WERI-Rb-1 (cell line): ENCODE data around the gene SUSD1.

Experiments used
- DNase-seq: peaks from one replicate; pipeline ENCODE4 v3.0.0-alpha.2; 2020
- H3K27ac ChIP-seq: fragments of 250-450 bp; sonication (Bioruptor Pico); 2 replicates; pipeline ENCODE4 v1.5.1; 2020; ENCODE audit warnings: mild to moderate bottlenecking, moderate library complexity
- H3K27me3 ChIP-seq: fragments of 250-450 bp; sonication (Bioruptor Pico); 2 replicates; pipeline ENCODE4 v1.5.1; 2021; ENCODE audit warnings: mild to moderate bottlenecking, low read depth, moderate library complexity; ENCODE audit not compliant: insufficient read depth, severe bottlenecking
- H3K36me3 ChIP-seq: fragments of 250-450 bp; sonication (Bioruptor Pico); 2 replicates; pipeline ENCODE4 v1.5.1; 2020; ENCODE audit warnings: mild to moderate bottlenecking, moderate library complexity
- H3K4me3 ChIP-seq: 2 replicates; pipeline ENCODE4 v1.5.1; 2011; ENCODE audit warnings: low read depth, mild to moderate bottlenecking, control low read depth, low read length
- H3K9me3 ChIP-seq: fragments of 250-450 bp; sonication (Bioruptor Pico); 2 replicates; pipeline ENCODE4 v1.5.1; 2021; ENCODE audit warnings: mild to moderate bottlenecking, moderate library complexity; ENCODE audit not compliant: severe bottlenecking
- TF ChIP-seq, protein P1 (sequence below): IDR thresholded peaks from 2 replicates; pipeline ENCODE4 v1.5.1; 2011; ENCODE audit warnings: low read depth, mild to moderate bottlenecking, control low read depth, inconsistent platforms, low read length

SUSD1 gene

DNA sequence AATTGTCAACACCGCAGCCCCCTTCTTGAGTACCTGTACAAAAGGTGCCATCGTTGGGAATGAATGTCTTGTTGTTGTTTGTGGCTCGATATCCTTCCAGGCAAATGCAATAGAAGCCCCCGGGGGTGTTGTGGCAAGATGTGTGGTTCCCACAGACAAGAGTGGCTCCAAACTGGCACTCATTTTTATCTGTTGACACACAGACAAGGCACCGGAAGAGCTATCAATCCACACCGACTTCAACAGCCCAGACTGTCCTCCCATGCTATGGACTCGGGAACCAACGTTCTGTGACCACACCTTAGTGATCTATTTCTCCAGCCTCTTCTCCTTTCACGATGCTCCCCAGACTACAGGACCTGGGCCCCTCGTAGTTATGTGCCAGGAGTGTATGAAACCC, 25.9 kb downstream of the SUSD1 start:
- TF ChIP-seq, protein P1, sequence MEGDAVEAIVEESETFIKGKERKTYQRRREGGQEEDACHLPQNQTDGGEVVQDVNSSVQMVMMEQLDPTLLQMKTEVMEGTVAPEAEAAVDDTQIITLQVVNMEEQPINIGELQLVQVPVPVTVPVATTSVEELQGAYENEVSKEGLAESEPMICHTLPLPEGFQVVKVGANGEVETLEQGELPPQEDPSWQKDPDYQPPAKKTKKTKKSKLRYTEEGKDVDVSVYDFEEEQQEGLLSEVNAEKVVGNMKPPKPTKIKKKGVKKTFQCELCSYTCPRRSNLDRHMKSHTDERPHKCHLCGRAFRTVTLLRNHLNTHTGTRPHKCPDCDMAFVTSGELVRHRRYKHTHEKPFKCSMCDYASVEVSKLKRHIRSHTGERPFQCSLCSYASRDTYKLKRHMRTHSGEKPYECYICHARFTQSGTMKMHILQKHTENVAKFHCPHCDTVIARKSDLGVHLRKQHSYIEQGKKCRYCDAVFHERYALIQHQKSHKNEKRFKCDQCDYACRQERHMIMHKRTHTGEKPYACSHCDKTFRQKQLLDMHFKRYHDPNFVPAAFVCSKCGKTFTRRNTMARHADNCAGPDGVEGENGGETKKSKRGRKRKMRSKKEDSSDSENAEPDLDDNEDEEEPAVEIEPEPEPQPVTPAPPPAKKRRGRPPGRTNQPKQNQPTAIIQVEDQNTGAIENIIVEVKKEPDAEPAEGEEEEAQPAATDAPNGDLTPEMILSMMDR = no peak
- DNase-seq = no peak
- Histone ChIP-seq H3K27me3 (no peaks in the 10 kb centered on the region), H3K36me3 (peaks cover 48% of the 10 kb centered on the region), H3K4me3 (no peak overlapping the region), H3K9me3 (no peaks in the 10 kb centered on the region), H3K27ac (no peak overlapping the region)

DNA sequence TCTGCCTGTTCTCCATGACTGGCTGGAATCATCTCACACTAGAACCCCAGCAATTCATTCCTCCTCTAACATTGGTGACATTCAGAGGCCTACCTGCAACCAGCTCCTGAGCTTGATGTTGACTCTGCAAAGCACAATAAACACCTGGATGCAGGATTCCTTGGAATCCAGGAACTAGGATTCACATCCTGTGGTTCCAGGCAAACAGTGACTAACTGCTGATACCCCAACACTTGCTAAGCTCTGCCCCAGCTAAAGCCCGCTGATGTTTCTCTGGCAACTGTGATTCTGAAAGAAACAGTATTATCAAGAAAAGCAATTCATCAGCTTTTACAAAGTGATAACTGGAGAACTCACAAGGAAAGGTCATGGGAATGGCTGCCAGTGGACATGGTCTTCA, 29.2 kb downstream of the SUSD1 start:
- Histone ChIP-seq H3K9me3 (no peaks in the 10 kb centered on the region), H3K4me3 (no peak overlapping the region), H3K27me3 (no peaks in the 10 kb centered on the region), H3K27ac (no peak overlapping the region), H3K36me3 (peaks cover 57% of the 10 kb centered on the region)
- no peak for DNase-seq
- TF ChIP-seq, protein P1 = no peak

DNA sequence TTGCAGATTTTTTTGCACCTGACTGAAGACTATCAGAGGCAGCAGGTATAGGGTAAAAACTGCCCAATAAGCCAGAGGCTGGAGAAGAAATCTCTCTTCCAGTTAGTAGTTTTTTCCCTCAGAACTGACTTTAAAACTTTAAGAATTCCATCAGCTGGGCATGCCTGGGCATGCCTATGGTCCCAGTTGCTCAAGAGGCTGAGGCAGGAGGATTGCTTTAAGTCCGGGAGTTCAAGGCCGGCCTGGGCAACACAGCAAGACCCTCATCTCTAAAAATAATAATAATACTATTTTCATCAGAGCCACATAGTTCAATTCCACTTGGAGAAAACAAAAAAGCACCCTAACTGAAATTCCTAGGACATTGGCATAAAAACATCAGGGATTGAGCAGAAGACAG, 30.3 kb downstream of the SUSD1 start:
- no peak overlapping the region; the same call in 1 of the 2 replicates for H3K27ac ChIP-seq
- no peaks in the 10 kb centered on the region for H3K27me3 ChIP-seq
- TF ChIP-seq, protein P1 = no peak
- no peak for DNase-seq
- no peak overlapping the region for H3K4me3 ChIP-seq
- no peaks in the 10 kb centered on the region for H3K9me3 ChIP-seq
- H3K36me3 ChIP-seq = peaks cover 52% of the 10 kb centered on the region

DNA sequence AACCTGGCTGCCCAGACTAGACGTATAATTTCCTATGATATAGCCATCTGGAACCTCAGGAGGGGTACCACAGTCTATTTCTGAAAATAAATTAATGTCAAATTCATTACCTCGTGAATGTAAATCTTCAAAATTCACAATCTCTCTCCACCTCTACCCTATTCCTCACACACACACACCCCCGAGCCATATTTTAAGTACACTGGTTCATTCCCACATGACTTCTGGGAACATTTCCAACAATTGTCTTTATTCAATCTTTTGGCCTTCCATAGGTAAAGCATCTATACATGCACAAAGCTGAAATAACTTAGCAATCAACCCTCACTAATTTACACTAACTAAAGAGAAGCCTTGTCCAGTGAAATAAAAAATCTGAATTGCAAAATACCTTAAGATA, 32.7 kb downstream of the SUSD1 start:
- no peaks in the 10 kb centered on the region for H3K27me3 ChIP-seq
- TF ChIP-seq, protein P1 = no peak
- no peak overlapping the region for H3K4me3 ChIP-seq
- no peaks in the 10 kb centered on the region for H3K9me3 ChIP-seq
- DNase-seq = no peak
- no peak overlapping the region for H3K27ac ChIP-seq
- H3K36me3 ChIP-seq = peaks cover 45% of the 10 kb centered on the region

DNA sequence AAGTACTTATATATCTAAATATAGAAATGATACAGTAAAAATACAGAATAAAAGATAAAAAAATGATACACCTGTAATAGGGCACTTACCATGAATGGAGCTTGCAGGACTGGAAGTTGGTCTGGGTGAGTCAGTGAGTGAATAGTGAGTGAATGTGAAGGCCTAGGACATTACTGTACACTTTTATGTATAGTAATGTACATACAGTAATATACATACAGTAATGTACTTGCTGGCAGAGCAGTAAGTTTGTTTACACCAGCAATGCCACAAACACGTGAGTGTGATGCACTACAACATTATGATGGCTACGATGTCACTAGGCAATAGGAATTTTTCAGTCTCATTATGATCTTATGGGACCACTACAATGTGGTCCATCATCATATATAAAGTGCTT, 34.2 kb downstream of the SUSD1 start:
- no peak for DNase-seq
- H3K27ac ChIP-seq = no peak overlapping the region
- H3K36me3 ChIP-seq = peaks cover 43% of the 10 kb centered on the region
- no peaks in the 10 kb centered on the region for H3K9me3 ChIP-seq
- H3K4me3 ChIP-seq = no peak overlapping the region
- TF ChIP-seq, protein P1 = no peak
- no peaks in the 10 kb centered on the region for H3K27me3 ChIP-seq

DNA sequence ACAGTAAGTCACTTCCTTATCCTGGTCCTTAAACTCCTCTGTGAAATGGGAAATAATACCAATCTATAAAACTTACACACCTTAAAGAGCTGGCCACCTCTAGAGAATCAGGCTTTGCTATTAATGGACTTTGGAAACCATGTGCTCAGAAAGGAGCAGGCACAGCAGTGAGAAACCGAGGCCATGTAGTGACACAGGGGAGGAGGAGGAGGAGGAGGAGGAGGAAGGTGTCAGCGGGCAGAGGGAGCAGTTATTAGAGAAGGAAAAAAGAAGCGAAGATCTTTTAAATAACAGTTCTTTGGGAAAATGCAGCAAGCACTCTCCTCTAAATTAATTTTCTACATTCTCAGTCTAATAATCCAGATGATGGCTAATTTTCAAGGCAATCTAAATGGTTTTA, 38.0 kb downstream of the SUSD1 start:
- H3K9me3 ChIP-seq = no peaks in the 10 kb centered on the region
- TF ChIP-seq, protein P1 = no peak
- peaks cover 38% of the 10 kb centered on the region for H3K36me3 ChIP-seq
- DNase-seq = no peak
- no peaks in the 10 kb centered on the region for H3K27me3 ChIP-seq
- H3K27ac ChIP-seq = no peak overlapping the region
- H3K4me3 ChIP-seq = no peak overlapping the region
